Esophagus (tissue), 2 donors: Measurements from ENCODE around the gene CDC42BPA. TPM values are rescaled to one million over a fixed set of nuclear protein-coding genes. Genes with fewer than 3 reads are reported as not detected.
"Not testable (repeated sequence)": the region's sequence is repeated elsewhere in the genome, so short reads cannot be mapped to it uniquely, and the experiment has no call there.

Experiments used
- H3K27ac ChIP-seq, 2 donors: one replicate each; pipeline ENCODE4 v1.5.1; 2013; ENCODE audit warnings: low read depth in 2 of 2, mild to moderate bottlenecking in 2 of 2, inconsistent platforms in 1 of 2, low read length in 1 of 2, moderate library complexity in 1 of 2
- H3K27me3 ChIP-seq, 2 donors: one replicate each; pipeline ENCODE4 v1.6.1; 2013; ENCODE audit warnings: low read length in 2 of 2, control low read depth in 1 of 2, mild to moderate bottlenecking in 1 of 2; ENCODE audit not compliant: insufficient read depth in 2 of 2, control insufficient read depth in 1 of 2
- H3K36me3 ChIP-seq, 2 donors: one replicate each; pipeline ENCODE4 v1.6.1; 2013; ENCODE audit warnings: low read length in 1 of 2; ENCODE audit not compliant: control insufficient read depth in 2 of 2, insufficient read depth in 2 of 2
- H3K4me1 ChIP-seq, 2 donors: one replicate each; pipeline ENCODE4 v1.6.1; 2013; ENCODE audit warnings: low read length in 1 of 2; ENCODE audit not compliant: control insufficient read depth in 2 of 2, insufficient read depth in 2 of 2
- H3K4me3 ChIP-seq, 2 donors: one replicate each; pipeline ENCODE4 v1.5.1; 2013; ENCODE audit warnings: low read length in 2 of 2, mild to moderate bottlenecking in 2 of 2, low read depth in 1 of 2, moderate library complexity in 1 of 2
- H3K9me3 ChIP-seq, 2 donors: one replicate each; pipeline ENCODE4 v1.6.1; 2013; ENCODE audit warnings: mild to moderate bottlenecking in 2 of 2, low read depth in 1 of 2, low read length in 1 of 2, moderate library complexity in 1 of 2; ENCODE audit not compliant: control insufficient read depth in 2 of 2, insufficient read depth in 1 of 2
- WGBS, 2 donors: extraction: QIAGEN DNeasy Blood & Tissue Kit; methylation state at CpG; one replicate each; pipeline ENCODE4 v1.1.7; 2013; 5-methylcytosine and 5-hydroxymethylcytosine counted together
- polyA plus RNA-seq, 2 donors: library from polyadenylated mRNA; stranded (reverse); fragments of 200-250 nt; gene quantifications; one replicate each; pipeline ENCODE4 v1.2.3, GENCODE V29; 2013
- donor health status: healthy with polysubstance abuse.
- donor health status: Bipolar disorder and iron deficiency.

The CDC42BPA gene
- polyA plus RNA-seq, 2 donors: 2.5 to 3.6 TPM

GRCh38 chr1:226960256-226960655 lies 358.0 kb downstream of the CDC42BPA start:
- Histone ChIP-seq H3K4me1 (peaks cover 0 to 2% of the 10 kb centered on the region in 2 donors), H3K9me3 (no peaks in the 10 kb centered on the region), H3K36me3 (peaks cover 3 to 17% of the 10 kb centered on the region in 2 donors), H3K4me3 (no peak overlapping the region), H3K27ac (no peak overlapping the region), H3K27me3 (no peaks in the 10 kb centered on the region)
- 74 to 85% methylated on average over 4 to 5 of the region's 5 CpGs for WGBS, 2 donors

- Histone ChIP-seq H3K36me3 (peaks cover 0 to 7% of the 10 kb centered on the region in 2 donors), H3K27me3 (no peaks in the 10 kb centered on the region), H3K4me1 (peaks cover 0 to 4% of the 10 kb centered on the region in 2 donors), H3K4me3 (no peak overlapping the region), H3K9me3 (peaks cover 0 to 2% of the 10 kb centered on the region in 2 donors), H3K27ac (no peak overlapping the region)
- WGBS, 2 donors: 95% methylated on average over 13 of the region's 13 CpGs
These were observed 360.0 kb downstream of the CDC42BPA start for GRCh38 chr1:226958300-226958699.

GRCh38 chr1:226957714-226958113 lies 360.6 kb downstream of the CDC42BPA start:
- H3K36me3 ChIP-seq: peaks cover 0 to 3% of the 10 kb centered on the region in 2 donors
- H3K4me3 ChIP-seq: no peak overlapping the region
- H3K9me3 ChIP-seq: peaks cover 0 to 2% of the 10 kb centered on the region in 2 donors
- H3K4me1 ChIP-seq: peaks cover 0 to 4% of the 10 kb centered on the region in 2 donors
- H3K27me3 ChIP-seq: no peaks in the 10 kb centered on the region
- H3K27ac ChIP-seq: no peak overlapping the region
- 82 to 92% methylated on average over 11 of the region's 11 CpGs for WGBS, 2 donors

GRCh38 chr1:226956942-226957713 lies 361.2 kb downstream of the CDC42BPA start:
- no peaks in the 10 kb centered on the region for H3K27me3 ChIP-seq
- WGBS, 2 donors: 89 to 95% methylated on average over 6 of the region's 6 CpGs
- peaks cover 0 to 2% of the 10 kb centered on the region in 2 donors for H3K9me3 ChIP-seq
- peaks cover 0 to 3% of the 10 kb centered on the region in 2 donors for H3K36me3 ChIP-seq
- H3K4me1 ChIP-seq: peaks cover 0 to 4% of the 10 kb centered on the region in 2 donors
- no peak overlapping the region for H3K4me3 ChIP-seq
- no peak overlapping the region for H3K27ac ChIP-seq

- H3K9me3 ChIP-seq, H3K4me3 ChIP-seq, H3K27me3 ChIP-seq, H3K4me1 ChIP-seq, H3K36me3 ChIP-seq, H3K27ac ChIP-seq: not testable (repeated sequence)
- WGBS, 2 donors: 100% methylated on average over 2 of the region's 2 CpGs
These were observed 362.4 kb downstream of the CDC42BPA start for GRCh38 chr1:226955857-226956256.

- peaks cover 0 to 2% of the 10 kb centered on the region in 2 donors for H3K9me3 ChIP-seq
- H3K4me3 ChIP-seq: no peak overlapping the region
- peaks cover 3 to 4% of the 10 kb centered on the region in 2 donors for H3K4me1 ChIP-seq
- H3K27ac ChIP-seq: no peak overlapping the region
- H3K27me3 ChIP-seq: no peaks in the 10 kb centered on the region
- H3K36me3 ChIP-seq: peaks cover 0 to 3% of the 10 kb centered on the region in 2 donors
- WGBS, 2 donors: 92 to 93% methylated on average over 4 of the region's 4 CpGs
These were observed 363.5 kb downstream of the CDC42BPA start for GRCh38 chr1:226954777-226955176.

GRCh38 chr1:226954337-226954736 lies 364.0 kb downstream of the CDC42BPA start:
- Histone ChIP-seq H3K4me1 (peaks cover 3 to 4% of the 10 kb centered on the region in 2 donors), H3K4me3 (no peak overlapping the region), H3K9me3 (peaks cover 0 to 2% of the 10 kb centered on the region in 2 donors), H3K36me3 (peaks cover 0 to 3% of the 10 kb centered on the region in 2 donors), H3K27ac (no peak overlapping the region), H3K27me3 (no peaks in the 10 kb centered on the region)
- 65 to 83% methylated on average over 6 of the region's 6 CpGs for WGBS, 2 donors

- H3K4me1 ChIP-seq: peaks cover 3 to 4% of the 10 kb centered on the region in 2 donors
- no peak overlapping the region for H3K4me3 ChIP-seq
- peaks cover 0 to 3% of the 10 kb centered on the region in 2 donors for H3K36me3 ChIP-seq
- H3K27me3 ChIP-seq: no peaks in the 10 kb centered on the region
- no peak overlapping the region for H3K27ac ChIP-seq
- peaks cover 0 to 2% of the 10 kb centered on the region in 2 donors for H3K9me3 ChIP-seq
- 92 to 93% methylated on average over 11 of the region's 11 CpGs for WGBS, 2 donors
These were observed 365.0 kb downstream of the CDC42BPA start for GRCh38 chr1:226953175-226953800.

- WGBS, 2 donors: 91 to 96% methylated on average over 3 of the region's 3 CpGs
- Histone ChIP-seq H3K36me3 (peaks cover 0 to 3% of the 10 kb centered on the region in 2 donors), H3K4me3 (no peak overlapping the region), H3K4me1 (peaks cover 3 to 4% of the 10 kb centered on the region in 2 donors), H3K27me3 (no peaks in the 10 kb centered on the region), H3K9me3 (peaks cover 0 to 2% of the 10 kb centered on the region in 2 donors), H3K27ac (no peak overlapping the region)
These were observed 366.2 kb downstream of the CDC42BPA start for GRCh38 chr1:226952118-226952441.
